HG02678 (cell line): ENCODE results near the gene CMTR2.
"Not testable (repeated sequence)": the region's sequence is repeated elsewhere in the genome, so short reads cannot be mapped to it uniquely, and the experiment has no call there.

Experiments used
- ATAC-seq: cut with Tn5 transposase; IDR thresholded peaks from one replicate; pipeline ENCODE4 v1.9.1; 2021; ENCODE audit warnings: mild to moderate bottlenecking, moderate library complexity; ENCODE audit not compliant: unreplicated experiment

The CMTR2 gene, protein sequence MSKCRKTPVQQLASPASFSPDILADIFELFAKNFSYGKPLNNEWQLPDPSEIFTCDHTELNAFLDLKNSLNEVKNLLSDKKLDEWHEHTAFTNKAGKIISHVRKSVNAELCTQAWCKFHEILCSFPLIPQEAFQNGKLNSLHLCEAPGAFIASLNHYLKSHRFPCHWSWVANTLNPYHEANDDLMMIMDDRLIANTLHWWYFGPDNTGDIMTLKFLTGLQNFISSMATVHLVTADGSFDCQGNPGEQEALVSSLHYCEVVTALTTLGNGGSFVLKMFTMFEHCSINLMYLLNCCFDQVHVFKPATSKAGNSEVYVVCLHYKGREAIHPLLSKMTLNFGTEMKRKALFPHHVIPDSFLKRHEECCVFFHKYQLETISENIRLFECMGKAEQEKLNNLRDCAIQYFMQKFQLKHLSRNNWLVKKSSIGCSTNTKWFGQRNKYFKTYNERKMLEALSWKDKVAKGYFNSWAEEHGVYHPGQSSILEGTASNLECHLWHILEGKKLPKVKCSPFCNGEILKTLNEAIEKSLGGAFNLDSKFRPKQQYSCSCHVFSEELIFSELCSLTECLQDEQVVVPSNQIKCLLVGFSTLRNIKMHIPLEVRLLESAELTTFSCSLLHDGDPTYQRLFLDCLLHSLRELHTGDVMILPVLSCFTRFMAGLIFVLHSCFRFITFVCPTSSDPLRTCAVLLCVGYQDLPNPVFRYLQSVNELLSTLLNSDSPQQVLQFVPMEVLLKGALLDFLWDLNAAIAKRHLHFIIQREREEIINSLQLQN

DNA sequence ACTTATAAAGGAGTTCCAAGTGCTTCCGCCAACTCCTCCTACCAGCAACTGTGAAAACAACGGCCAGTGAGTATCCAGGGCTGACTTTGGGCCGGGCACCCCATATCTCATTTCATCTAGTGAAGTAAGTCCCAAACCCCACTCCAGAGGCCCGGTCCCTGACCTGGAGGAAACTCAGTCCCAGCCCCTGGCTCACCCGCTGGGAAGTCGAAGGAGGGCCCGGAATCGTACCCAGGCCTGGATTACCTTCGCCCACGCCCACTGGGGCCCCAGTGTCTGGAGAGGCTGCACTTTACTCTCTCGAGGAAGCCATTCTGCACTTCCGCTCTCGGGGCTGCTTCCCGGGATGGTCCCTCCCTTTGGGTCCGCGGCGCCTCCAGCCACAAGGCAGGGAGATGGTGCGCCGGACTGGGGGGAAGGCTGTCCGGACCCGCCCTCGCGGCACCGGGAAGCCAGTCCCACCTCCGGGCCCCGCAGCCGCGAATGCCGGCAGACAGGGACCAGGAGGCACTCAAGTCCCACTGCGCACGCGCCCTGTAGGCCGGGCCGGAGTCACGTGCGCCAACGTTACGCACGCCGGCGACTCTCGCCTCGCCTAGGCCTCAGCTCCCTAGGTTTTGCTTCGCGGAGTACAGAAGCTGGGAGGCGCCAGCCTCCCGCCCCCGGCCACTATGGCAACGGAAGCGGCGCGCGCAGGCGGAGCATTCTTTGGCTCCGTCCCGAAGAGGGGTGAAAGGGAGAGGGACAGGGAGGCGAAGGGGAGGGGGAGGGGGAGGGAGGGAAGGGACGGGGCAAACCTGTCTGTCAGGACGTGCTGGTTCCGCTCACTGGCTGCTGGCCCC lies at the start of gene CMTR2:
CMTR2 (minus strand) TSS at position 513 of the 842 bp plus-strand sequence. CDS start 3,482 bp downstream, outside the sequence.
- peak; percentile 91 for ATAC-seq

DNA sequence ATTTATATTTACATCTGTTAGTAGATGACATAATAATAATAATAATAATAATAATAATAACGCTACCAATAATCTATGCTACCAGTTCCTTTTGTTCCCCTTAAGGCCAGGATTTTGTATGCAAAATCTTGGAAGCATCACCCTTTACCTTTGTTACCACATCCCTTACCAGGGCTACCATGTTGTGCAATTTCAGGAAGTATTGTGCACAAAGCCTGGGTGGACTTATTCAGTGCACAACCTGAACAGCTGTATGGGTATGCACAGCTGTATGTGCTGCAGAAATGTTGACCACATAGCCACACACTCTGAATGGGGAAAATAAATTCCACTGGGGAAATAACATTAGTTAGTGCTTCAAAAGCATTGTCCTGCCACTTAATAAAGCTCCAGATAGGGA lies 49.4 kb upstream of the CMTR2 start:
- no peak for ATAC-seq

DNA sequence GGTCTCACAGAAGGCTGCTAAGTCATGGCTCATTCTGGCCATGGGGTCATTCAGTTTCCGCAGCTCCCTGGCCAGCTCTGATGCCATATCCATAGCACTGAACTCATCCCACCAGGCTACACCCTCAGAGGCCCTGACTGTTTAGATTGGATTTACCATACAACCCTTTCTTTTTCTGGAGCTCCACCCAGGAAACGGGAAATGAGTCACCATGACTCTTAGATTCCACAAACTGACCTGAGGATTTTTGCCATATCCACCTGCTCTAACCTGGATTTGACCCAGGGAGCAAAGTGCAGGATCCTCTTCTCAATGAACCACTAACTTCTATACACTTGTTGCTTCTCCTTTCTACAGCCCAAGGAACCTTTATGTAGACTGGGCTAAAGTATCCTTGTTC lies 49.0 kb upstream of the CMTR2 start:
- ATAC-seq: no peak

DNA sequence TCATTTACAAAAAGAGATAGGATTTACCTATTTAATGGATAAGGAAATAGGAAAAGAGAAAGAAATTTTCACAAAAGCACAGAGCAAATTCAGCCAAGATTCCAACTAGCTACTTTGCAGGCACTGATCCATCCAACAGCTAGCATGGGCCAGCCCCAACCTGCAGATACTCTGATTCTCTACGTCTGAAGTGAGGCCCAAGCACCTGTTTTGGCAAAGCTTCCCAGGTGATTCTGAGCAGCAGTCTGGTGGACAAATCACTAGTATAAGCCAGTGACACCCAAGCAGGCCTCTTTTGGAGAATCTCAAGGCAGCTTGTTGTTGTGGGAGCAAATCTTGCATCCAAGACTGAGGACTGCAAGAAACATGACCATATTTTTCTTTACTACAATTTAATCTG lies 48.4 kb upstream of the CMTR2 start:
- ATAC-seq: no peak

DNA sequence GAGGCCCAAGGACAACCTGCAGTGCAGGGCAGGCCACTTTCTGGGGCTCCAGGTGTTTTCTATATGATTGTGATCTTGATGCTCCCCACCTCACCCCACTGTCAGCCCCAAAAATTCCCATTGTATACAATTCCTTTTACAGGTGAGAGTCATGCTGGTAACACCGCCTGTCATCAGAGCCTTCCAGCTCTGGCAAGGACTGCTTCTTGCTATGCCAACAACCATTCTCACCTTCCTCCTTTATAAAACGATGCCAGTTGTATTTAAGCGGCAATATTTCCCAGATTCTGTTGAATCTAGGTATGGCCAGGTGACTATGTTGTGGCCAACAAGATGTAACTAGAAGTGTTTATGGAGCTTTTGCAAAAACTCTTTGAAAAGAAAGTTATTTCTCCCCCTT lies 38.9 kb upstream of the CMTR2 start:
- no peak for ATAC-seq

DNA sequence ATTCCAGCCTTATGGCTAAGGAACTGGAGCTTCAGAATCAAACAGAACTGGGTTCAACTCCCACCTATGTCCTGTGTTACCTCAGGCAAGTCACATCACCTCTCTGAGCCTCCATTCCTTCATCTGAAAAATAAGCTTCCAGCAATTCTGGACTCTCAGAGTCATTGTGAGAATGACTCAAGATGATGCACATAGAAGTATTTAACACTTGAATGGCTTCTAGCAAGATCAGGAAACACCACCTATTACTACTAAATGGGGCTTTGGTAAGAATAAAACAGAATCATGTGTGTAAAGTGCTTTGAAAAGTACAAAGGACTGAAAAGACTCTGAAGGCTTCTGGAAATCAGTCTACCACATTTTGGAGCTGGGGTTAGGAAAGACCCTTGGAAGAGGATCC lies 38.5 kb upstream of the CMTR2 start:
- ATAC-seq: no peak

DNA sequence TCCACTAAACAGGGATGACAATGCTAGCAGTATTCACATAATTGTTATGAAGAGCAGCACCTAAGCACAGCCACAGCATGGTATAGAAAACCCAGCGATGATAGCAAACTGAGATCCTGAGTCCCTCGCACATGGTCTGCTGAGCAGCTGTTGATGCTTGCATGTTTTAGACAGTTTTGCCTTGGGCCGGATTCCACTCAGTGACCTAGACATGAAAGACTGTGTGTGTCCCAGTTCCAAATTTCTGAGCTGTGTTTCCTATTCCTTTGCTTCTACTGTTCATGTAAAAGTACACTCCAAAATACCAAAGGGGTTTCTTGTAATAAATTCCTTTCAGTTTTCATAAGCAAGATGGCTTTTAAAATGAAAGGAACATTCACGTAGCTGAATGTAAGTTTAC lies 30.8 kb upstream of the CMTR2 start:
- ATAC-seq: no peak

DNA sequence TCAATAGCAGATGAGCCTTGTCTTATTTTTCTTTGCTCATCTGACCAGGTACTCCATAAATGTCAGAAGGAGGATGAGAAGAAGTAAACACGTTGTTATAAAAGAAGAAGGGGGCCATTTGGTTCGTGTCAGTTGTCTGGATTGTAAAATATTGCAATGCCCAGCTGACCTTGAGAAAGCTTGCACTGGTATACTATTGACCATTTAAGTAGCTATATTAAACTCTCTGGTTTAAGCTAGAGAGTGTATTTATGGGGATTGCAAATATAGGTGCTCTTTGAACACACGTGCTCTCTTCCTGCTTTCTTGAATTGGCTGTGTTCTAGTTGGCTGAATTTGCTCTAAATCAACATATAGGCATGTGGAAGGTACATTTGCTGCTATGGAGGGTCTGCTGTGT lies 26.1 kb upstream of the CMTR2 start:
- no peak for ATAC-seq

DNA sequence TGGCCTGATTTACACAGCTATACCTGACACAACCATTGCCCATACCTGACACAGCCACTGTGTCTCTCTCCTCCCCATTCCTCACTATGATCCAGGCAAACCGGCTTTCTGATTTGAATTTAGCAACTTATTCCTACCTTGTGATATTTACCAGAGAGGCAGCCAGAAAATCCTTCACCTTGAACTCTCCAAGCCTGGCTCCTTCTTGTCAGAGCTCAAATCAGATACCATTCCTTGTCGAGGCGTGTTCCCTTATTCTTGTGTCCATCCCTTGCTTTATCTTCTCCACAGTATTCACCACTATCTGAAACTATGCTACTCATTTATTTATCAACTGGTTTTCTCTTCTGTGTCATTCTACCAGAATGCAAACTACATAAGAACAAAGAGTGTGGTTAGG lies 24.4 kb upstream of the CMTR2 start:
- ATAC-seq: not testable (repeated sequence)

DNA sequence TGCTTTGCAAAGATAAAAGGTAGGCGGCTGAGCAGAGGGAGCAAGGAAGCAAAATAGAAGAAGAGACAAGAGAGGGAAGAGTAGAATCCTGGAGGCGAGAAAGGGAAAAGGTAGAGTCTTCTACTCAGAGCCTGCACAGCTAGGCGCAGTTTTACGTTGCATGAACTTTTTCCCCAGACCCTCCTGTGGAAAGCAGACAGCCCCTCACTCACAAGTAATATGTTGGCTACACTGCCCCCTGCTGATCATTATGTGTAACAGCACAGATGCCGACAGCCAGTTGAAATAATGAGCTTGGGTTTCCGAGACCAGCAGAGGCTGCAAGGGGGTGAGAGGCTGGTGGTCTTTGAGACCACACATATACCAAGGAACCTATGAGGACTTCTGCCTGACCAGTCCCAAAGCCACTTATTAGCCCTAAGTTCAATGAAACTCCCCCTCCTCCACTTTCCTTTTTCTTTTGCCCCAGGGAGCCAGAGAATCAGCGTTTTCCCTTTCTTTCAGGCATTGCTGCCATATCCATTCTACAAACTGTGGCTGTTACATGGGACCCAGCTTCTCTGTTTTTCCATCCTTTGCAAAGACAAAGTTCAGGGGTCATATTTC lies 22.5 kb upstream of the CMTR2 start:
- ATAC-seq: no peak

DNA sequence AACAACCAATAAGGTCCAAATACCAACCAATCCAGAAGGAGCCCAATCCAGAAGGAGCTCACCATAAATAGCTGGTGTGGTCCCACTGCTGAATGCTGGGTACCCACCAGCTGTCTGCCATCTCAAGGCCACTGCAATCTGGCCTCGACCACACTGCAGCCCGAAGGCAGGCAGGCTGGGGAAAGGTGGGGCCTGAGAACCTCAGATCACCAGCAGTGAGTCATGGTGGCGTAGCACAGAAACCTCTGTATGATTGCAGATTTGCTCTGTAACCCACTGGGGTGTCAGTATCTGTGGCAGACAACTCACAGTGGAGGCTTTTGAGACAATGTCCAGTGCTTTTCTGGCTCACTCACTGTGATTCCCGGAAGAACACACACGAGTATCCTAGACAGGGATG lies 14.7 kb upstream of the CMTR2 start:
- ATAC-seq: no peak

DNA sequence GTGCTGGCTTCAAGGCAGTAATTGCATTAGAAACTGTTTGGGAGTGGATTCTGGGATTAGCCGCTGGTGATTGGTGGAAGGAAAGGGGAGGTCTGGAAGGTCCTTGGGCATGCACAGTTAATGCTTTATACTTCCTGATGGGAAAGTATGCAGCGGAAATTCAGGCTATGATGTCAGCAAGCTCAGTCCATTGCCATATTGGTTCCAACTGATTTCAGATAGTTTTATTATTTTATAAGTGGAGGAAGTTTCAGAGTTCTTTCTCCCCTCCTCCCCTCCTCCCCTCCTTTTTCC lies 8.1 kb upstream of the CMTR2 start:
- no peak for ATAC-seq

DNA sequence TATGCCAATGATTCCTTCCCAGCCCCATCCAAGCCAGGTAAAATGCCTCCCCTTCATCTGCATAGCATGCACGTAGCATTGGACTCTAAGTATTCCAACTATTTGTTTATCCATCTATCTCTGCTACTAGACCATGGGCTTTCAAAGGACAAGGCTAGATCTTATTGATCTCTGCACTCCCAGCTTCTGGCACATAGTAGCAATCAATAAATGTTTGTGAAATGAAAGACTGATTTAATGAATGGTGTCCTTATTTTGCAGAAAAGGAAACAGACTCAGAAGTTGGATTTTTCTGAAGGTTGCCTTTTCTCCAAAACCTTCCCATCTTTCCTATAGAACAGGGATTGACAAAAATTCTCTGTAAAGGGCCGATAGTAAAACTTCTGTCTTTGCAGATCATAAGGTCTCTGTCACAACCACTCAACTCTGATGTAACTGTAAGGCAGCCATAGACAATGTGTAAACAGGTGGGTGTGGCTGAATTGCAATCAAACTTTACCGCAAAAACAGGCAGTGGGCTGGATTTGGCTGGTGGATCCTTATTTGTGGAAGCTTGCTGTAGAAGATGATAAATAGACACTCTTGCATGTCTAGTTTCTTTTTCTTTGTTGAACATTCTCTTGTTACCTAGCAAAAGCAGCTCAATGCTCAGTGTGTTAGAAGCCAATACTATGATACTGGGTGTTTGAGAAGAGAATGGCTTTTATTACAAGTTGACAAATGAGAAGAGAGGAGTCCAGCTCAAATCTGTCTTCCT lies 7.6 kb upstream of the CMTR2 start:
- no peak for ATAC-seq

DNA sequence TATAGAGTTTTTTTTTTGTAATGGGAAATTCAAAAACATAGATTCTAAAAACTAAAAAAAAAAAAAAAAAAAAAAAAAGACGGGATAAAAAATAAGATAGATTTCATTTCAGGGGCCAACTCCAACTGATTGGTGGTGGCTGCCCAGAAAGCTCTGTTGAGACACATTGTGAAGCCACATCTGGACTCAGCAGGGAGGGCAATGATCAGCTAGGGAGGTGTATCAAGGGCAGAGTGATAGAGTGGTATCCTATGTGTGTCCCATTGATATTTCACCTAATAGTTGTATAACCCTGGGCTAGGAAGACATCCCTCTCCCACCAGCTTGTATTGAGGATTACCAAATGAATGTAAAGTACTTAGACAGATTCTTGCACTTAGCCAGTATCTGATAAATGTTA lies 6.7 kb upstream of the CMTR2 start:
- ATAC-seq: no peak

DNA sequence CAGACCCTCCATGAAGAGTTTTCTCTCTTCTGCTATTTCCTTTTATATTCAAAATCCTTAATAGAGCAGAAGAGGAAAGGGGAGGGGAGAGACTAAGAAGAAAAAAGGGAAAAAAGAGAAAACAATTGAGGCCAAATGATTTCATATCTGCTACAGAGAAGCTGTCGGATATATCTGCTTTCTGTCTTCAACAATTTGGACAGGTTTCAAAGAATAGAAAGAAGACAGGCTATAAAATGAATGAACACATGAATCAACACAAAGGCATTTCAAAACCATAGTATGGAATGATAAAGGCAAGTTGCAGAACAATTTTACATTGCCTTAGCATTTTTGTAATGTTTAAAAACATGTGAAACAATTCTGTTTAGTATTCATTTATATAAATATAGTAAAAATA lies 4.7 kb upstream of the CMTR2 start:
- no peak for ATAC-seq

DNA sequence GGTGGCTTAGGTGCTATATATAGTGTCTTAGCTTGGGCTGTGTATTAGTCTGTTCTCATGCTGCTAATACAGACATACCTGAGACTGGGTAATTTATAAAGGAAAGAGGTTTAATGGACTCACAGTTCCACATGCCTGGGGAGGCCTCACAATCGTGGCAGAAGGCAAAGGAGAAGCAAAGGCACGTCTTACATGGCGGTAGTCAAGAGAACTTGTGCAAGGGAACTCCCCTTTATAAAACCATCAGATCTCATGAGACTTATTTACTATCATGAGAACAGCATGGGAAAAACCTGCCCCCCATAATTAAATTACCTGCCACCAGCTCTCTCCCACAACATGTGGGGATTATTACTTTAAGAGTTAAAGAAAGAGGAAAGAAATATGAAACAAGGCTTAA lies 2.9 kb upstream of the CMTR2 start:
- not testable (repeated sequence) for ATAC-seq

DNA sequence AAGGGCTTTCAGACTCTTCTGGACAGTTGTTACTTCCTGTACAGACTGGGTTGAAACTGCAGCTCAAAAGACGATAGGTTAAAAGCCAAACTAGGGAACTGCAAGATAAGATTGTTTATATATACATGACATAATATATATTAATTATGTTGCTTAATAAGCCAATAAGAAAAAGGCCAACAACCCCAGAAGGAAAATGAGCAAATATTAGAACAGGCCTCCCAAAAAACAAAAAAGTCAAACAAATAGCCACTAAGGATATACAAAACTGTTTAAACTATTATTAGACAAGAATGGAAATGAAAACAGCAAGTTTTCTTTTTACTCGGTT lies 495 bp upstream of the CMTR2 start:
- no peak for ATAC-seq

DNA sequence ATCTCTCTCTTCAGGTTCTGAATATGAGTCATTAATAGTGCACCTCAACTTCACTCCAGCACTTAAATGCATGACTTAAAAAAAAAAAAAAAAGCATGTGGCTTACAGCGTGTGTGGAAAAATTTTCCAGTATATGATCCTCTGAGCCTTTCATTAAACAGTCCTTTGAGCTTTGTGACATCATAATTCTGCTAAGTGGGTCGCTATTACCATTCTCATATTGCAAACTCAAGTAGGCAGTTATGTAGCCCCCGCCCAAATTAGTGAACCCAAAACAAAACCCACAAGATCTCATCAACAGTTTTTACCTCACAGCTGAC lies 672 bp downstream of the CMTR2 start:
- ATAC-seq: no peak

DNA sequence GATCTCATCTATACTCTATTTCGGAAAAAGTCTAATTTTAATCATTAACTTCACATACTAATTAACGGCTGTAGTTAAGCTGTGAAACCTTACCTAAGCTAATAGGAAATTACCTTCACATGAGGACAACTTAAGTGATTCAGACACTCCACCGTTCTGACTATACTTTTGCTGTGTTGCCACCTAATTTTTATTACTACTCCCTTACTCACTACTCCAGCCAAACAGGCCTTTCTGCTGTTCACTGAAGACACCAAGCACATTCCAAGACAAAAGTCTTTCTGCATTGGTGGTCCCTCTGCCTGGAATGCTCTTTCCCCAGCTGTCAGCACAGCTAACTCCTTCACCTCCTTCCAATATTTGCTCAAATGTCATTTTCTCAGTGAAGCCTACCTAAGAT lies 1.3 kb downstream of the CMTR2 start:
- ATAC-seq: no peak

DNA sequence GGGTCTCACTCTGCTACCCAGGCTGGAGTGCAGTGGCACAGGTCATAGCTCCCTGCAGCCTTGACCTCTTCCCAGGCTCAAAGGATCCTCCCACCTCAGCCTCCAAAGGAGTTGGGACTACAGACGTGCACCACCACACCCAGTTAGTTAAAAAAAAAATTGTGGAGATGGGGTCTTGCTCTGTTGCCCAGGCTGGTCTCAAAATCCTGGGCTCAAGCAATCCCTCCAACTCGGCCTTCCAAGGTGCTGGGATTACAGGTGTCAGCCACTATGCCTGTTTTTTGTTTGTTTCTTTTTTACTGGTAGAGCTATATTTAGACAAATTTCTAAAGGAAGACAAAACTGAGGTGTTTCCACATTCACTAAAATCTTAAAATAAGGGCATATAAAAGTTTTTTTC lies 1.7 kb downstream of the CMTR2 start:
- ATAC-seq: no peak

DNA sequence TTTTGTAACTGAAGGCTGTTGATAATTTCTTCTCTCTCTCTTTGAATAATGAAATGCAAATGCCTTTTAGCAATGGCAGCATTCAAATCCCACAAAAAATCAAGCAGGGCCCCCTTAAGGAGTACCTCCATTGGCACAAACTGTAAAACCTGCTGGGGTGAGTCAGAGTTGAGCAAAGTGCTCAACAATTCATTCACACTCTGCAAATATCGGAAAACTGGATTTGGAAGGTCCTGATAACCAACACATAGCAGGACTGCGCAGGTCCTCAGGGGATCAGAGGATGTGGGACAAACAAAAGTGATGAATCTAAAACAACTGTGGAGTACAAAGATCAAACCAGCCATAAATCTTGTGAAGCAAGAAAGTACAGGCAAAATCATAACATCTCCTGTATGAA lies 5.6 kb downstream of the CMTR2 start:
- ATAC-seq: no peak
